ENCODE results near the gene GRAP2.

The GRAP2 gene

GRCh38 chr22:40009292-40009774 is 108.4 kb downstream of the GRAP2 start:
- DNase-seq (ENCODE audit: low read depth in 1 of 2, low spot score in 1 of 2), result no peak

- DNase-seq (ENCODE audit: low read depth in 1 of 2, low spot score in 1 of 2), result no peak
Observed at GRCh38 chr22:40009951-40010671, 109.2 kb downstream of the GRAP2 start.

GRCh38 chr22:40010746-40011145 is 109.9 kb downstream of the GRAP2 start:
- no peak for DNase-seq (ENCODE audit: low read depth in 1 of 2, low spot score in 1 of 2)

- DNase-seq (ENCODE audit: low read depth in 1 of 2, low spot score in 1 of 2), result no peak
Observed at GRCh38 chr22:40014667-40015248, 113.9 kb downstream of the GRAP2 start.

GRCh38 chr22:40015358-40015976 is 114.6 kb downstream of the GRAP2 start:
- DNase-seq (ENCODE audit: low read depth in 1 of 2, low spot score in 1 of 2), result no peak

GRCh38 chr22:40018051-40018450 is 117.2 kb downstream of the GRAP2 start:
- DNase-seq (ENCODE audit: low read depth in 1 of 2, low spot score in 1 of 2), result no peak

GRCh38 chr22:40019100-40019499 is 118.2 kb downstream of the GRAP2 start:
- DNase-seq (ENCODE audit: low read depth in 1 of 2, low spot score in 1 of 2), result no peak

GRCh38 chr22:40020956-40021355 is 120.1 kb downstream of the GRAP2 start:
- no peak for DNase-seq (ENCODE audit: low read depth in 1 of 2, low spot score in 1 of 2)

GRCh38 chr22:40021401-40022000 is 120.6 kb downstream of the GRAP2 start:
- no peak for DNase-seq (ENCODE audit: low read depth in 1 of 2, low spot score in 1 of 2)

GRCh38 chr22:40022536-40023240 is 121.8 kb downstream of the GRAP2 start:
- no peak for DNase-seq (ENCODE audit: low read depth in 1 of 2, low spot score in 1 of 2)

Data from activated T-helper 1 cell treated with anti-CD3 and anti-CD28 coated beads, Interleukin-2, amount 50 U/mL, for 16 hours (primary cell).